CD4-positive, alpha-beta T cell treated with Interleukin-15 for 1 hour (primary cell): ENCODE results near the gene PACSIN1.

Experiments
- DNase-seq: peaks from one replicate; pipeline ENCODE4 v3.0.0-alpha.2; 2020

The PACSIN1 gene

GRCh38 chr6:34528996-34529664 is 63.3 kb downstream of the PACSIN1 start:
- DNase-seq: no peak

GRCh38 chr6:34529665-34530327 is 63.9 kb downstream of the PACSIN1 start:
- DNase-seq: no peak

GRCh38 chr6:34530753-34531365 is 65.0 kb downstream of the PACSIN1 start:
- no peak for DNase-seq

- DNase-seq: peak; percentile 74
These were observed 65.8 kb downstream of the PACSIN1 start for GRCh38 chr6:34531580-34532201.

GRCh38 chr6:34532230-34532629 is 66.4 kb downstream of the PACSIN1 start:
- DNase-seq: no peak

GRCh38 chr6:34534146-34534545 is 68.3 kb downstream of the PACSIN1 start:
- DNase-seq: no peak

GRCh38 chr6:34534656-34535055 is 68.8 kb downstream of the PACSIN1 start:
- no peak for DNase-seq

GRCh38 chr6:34535199-34535598 is 69.3 kb downstream of the PACSIN1 start:
- DNase-seq: no peak

GRCh38 chr6:34535646-34536045 is 69.8 kb downstream of the PACSIN1 start:
- DNase-seq: no peak

GRCh38 chr6:34536251-34536958 is 70.5 kb downstream of the PACSIN1 start:
- no peak for DNase-seq

- DNase-seq: no peak
These were observed 71.3 kb downstream of the PACSIN1 start for GRCh38 chr6:34536959-34537848.

GRCh38 chr6:34537922-34538550 is 72.2 kb downstream of the PACSIN1 start:
- no peak for DNase-seq

GRCh38 chr6:34538581-34538980 is 72.7 kb downstream of the PACSIN1 start:
- DNase-seq: no peak

- DNase-seq: no peak
These were observed 73.3 kb downstream of the PACSIN1 start for GRCh38 chr6:34539181-34539580.

GRCh38 chr6:34540222-34540621 is 74.3 kb downstream of the PACSIN1 start:
- no peak for DNase-seq

GRCh38 chr6:34540841-34541240 is 75.0 kb downstream of the PACSIN1 start:
- no peak for DNase-seq

GRCh38 chr6:34543421-34543820 is 77.5 kb downstream of the PACSIN1 start:
- no peak for DNase-seq

- no peak for DNase-seq
These were observed 78.3 kb downstream of the PACSIN1 start for GRCh38 chr6:34544052-34544604.

GRCh38 chr6:34544776-34545471 is 79.0 kb downstream of the PACSIN1 start:
- DNase-seq: no peak

GRCh38 chr6:34546551-34547321 is 80.9 kb downstream of the PACSIN1 start:
- no peak for DNase-seq
